ENCODE measurements around the gene ATMIN. TPM values are rescaled to one million over a fixed set of nuclear protein-coding genes. Genes with fewer than 3 reads are reported as not detected.
A peak's percentile ranks its signal among the peaks of the same experiment; 100 is the strongest.

The ATMIN gene
- total RNA-seq, 1 donor: 54.0 TPM

- H3K4me3 ChIP-seq (ENCODE audit: low read depth, low read length): peak overlapping the region; percentile 33
- DNase-seq (ENCODE audit: low read depth): peak; percentile 56
- no peak for TF ChIP-seq CTCF (IDR thresholded peaks at IDR 0.05; ENCODE audit: insufficient read depth, low read depth, low read length)
Measured at GRCh38 chr16:80997139-80997798, 38.4 kb upstream of the ATMIN start.

- no peak for TF ChIP-seq CTCF (IDR thresholded peaks at IDR 0.05; ENCODE audit: insufficient read depth, low read depth, low read length)
- H3K4me3 ChIP-seq (ENCODE audit: low read depth, low read length): no peak overlapping the region
- DNase-seq (ENCODE audit: low read depth): no peak
Measured at GRCh38 chr16:80997964-80998620, 37.5 kb upstream of the ATMIN start.

GRCh38 chr16:81000873-81001272 is 34.8 kb upstream of the ATMIN start:
- DNase-seq (ENCODE audit: low read depth): no peak
- TF ChIP-seq CTCF (IDR thresholded peaks at IDR 0.05; ENCODE audit: insufficient read depth, low read depth, low read length): no peak
- no peak overlapping the region for H3K4me3 ChIP-seq (ENCODE audit: low read depth, low read length)

- no peak for TF ChIP-seq CTCF (IDR thresholded peaks at IDR 0.05; ENCODE audit: insufficient read depth, low read depth, low read length)
- no peak for DNase-seq (ENCODE audit: low read depth)
- H3K4me3 ChIP-seq (ENCODE audit: low read depth, low read length): no peak overlapping the region
Measured at GRCh38 chr16:81001330-81001729, 34.3 kb upstream of the ATMIN start.

- no peak for TF ChIP-seq CTCF (IDR thresholded peaks at IDR 0.05; ENCODE audit: insufficient read depth, low read depth, low read length)
- no peak for DNase-seq (ENCODE audit: low read depth)
- no peak overlapping the region for H3K4me3 ChIP-seq (ENCODE audit: low read depth, low read length)
Measured at GRCh38 chr16:81003064-81003463, 32.6 kb upstream of the ATMIN start.

- peak overlapping the region; percentile 96 for H3K4me3 ChIP-seq (ENCODE audit: low read depth, low read length)
- peak; percentile 70 for DNase-seq (ENCODE audit: low read depth)
Measured at GRCh38 chr16:81003610-81004460, 31.8 kb upstream of the ATMIN start.

More at GRCh38 chr16:81003610-81004460, 31.8 kb upstream of the ATMIN start:
- no peak for TF ChIP-seq CTCF (IDR thresholded peaks at IDR 0.05; ENCODE audit: insufficient read depth, low read depth, low read length)
